ENCODE results near the gene MAP2K5.

Gene MAP2K5

GRCh38 chr15:67821784-67822440 lies 279.4 kb downstream of the MAP2K5 start:
- H3K36me3 ChIP-seq (ENCODE audit: insufficient read depth, low read length): peaks cover 17% of the 10 kb centered on the region
- H3K4me3 ChIP-seq (ENCODE audit: low read depth, low read length, poor library complexity, severe bottlenecking): peak overlapping the region; percentile 79
- H3K9me2 ChIP-seq (ENCODE audit: low read depth, low read length): no peaks in the 10 kb centered on the region
- H3F3A ChIP-seq (ENCODE audit: insufficient read depth, low read length): no peaks in the 10 kb centered on the region
- H2AFZ ChIP-seq (ENCODE audit: low read length): no peak overlapping the region
- H3K4me2 ChIP-seq (ENCODE audit: low read length): peak overlapping the region; percentile 88
- no peak overlapping the region; the same call in 1 of the 2 replicates for H3K9ac ChIP-seq (ENCODE audit: low read length)
- H3K79me2 ChIP-seq (ENCODE audit: insufficient read depth, low read length): 0 out of 2 replicates have a peak, but pooled peaks cover 3% of the 10 kb centered on the region
- TF ChIP-seq CTCF (IDR thresholded peaks at IDR 0.05; ENCODE audit: low read length): no peak
- no peak for TF ChIP-seq EZH2 (IDR thresholded peaks at IDR 0.05; ENCODE audit: borderline replicate concordance, low read length)
- H3K4me1 ChIP-seq (ENCODE audit: insufficient read depth, low read length, severe bottlenecking): peaks cover 22% of the 10 kb centered on the region
- no peaks in the 10 kb centered on the region for H3K9me3 ChIP-seq (ENCODE audit: low read length)
- H4K20me1 ChIP-seq (ENCODE audit: insufficient read depth, low read length): no peaks in the 10 kb centered on the region
- H3K27ac ChIP-seq (ENCODE audit: low read depth, low read length, poor library complexity, severe bottlenecking): no peak overlapping the region
- no peaks in the 10 kb centered on the region for H3K27me3 ChIP-seq (ENCODE audit: insufficient read depth, low read length)

- Histone ChIP-seq H3K4me1 (ENCODE audit: insufficient read depth, low read length, severe bottlenecking) (peaks cover 22% of the 10 kb centered on the region), H3K4me3 (ENCODE audit: low read depth, low read length, poor library complexity, severe bottlenecking) (peak overlapping the region; percentile 79), H3K27me3 (ENCODE audit: insufficient read depth, low read length) (no peaks in the 10 kb centered on the region)
Measured at GRCh38 chr15:67822537-67823313, 280.2 kb downstream of the MAP2K5 start.

More at GRCh38 chr15:67822537-67823313, 280.2 kb downstream of the MAP2K5 start:
- no peak overlapping the region for H3K27ac ChIP-seq (ENCODE audit: low read depth, low read length, poor library complexity, severe bottlenecking)
- no peaks in the 10 kb centered on the region for H3K9me2 ChIP-seq (ENCODE audit: low read depth, low read length)
- H4K20me1 ChIP-seq (ENCODE audit: insufficient read depth, low read length): no peaks in the 10 kb centered on the region
- H3F3A ChIP-seq (ENCODE audit: insufficient read depth, low read length): no peaks in the 10 kb centered on the region
- peaks cover 19% of the 10 kb centered on the region for H3K36me3 ChIP-seq (ENCODE audit: insufficient read depth, low read length)
- H2AFZ ChIP-seq (ENCODE audit: low read length): no peak overlapping the region
- TF ChIP-seq EZH2 (IDR thresholded peaks at IDR 0.05; ENCODE audit: borderline replicate concordance, low read length) (no peak), CTCF (IDR thresholded peaks at IDR 0.05; ENCODE audit: low read length) (no peak)
- peak overlapping the region; percentile 88 for H3K4me2 ChIP-seq (ENCODE audit: low read length)
- peak overlapping the region; percentile 80; the same call in 1 of the 2 replicates for H3K9ac ChIP-seq (ENCODE audit: low read length)
- 0 out of 2 replicates have a peak, but pooled peaks cover 3% of the 10 kb centered on the region for H3K79me2 ChIP-seq (ENCODE audit: insufficient read depth, low read length)
- H3K9me3 ChIP-seq (ENCODE audit: low read length): no peaks in the 10 kb centered on the region

Data from OCI-LY1 (cell line).